ENCODE results near the gene BLVRB.
"Not testable (repeated sequence)": the region's sequence is repeated elsewhere in the genome, so short reads cannot be mapped to it uniquely, and the experiment has no call there.

DNA sequence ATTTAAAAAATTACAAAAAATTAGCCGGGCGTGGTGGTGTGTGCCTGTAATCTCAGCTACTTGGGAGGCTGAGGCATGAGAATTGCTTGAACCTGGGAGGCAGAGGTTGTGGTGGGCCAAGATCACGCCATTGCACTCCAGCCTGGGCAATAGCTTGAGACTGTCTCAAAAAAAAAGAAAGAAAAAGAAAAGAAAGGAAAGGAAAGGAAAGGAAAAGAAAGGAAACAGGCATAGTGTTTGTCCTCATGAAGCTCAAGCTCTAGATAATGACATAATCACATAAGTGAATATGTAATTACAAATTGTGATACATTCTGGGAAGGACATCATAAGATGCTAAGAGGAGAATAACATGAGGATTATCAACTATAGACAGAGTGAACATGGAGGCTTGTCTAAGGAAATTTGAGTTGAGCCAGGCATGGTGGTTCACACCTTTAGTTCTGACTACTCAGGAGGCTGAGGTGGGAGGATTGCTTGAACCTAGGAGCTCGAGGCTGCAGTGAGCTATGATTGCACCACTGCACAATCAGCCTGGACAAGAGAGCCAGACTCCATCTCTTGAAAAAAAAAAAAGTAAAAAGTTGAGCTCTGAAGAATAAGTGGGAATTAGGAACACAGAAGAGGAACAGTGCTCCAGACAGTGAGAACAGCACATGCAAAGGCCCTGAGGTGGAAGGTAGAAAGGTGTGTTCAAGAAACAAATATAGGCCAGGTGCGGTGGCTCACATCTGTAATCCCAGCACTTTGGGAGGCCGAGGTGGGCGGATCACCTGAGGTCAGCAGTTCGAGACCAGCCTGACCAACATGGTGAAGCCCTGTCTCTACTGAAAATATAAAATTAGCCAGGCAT, 35.4 kb upstream of the BLVRB start:
- TF ChIP-seq CTCF, EP300, POLR2A (IDR thresholded peaks at IDR 0.05): not testable (repeated sequence)
